ENCODE data around the gene SUMO2. TPM values are rescaled to one million over a fixed set of nuclear protein-coding genes. Genes with fewer than 3 reads are reported as not detected.

Gene SUMO2
- total and polyA plus RNA-seq, 2 of the 13 experiments (the other 11 are each of a cell fraction or from before 2014, with no cell fraction given), result 337 to 553 TPM

DNA sequence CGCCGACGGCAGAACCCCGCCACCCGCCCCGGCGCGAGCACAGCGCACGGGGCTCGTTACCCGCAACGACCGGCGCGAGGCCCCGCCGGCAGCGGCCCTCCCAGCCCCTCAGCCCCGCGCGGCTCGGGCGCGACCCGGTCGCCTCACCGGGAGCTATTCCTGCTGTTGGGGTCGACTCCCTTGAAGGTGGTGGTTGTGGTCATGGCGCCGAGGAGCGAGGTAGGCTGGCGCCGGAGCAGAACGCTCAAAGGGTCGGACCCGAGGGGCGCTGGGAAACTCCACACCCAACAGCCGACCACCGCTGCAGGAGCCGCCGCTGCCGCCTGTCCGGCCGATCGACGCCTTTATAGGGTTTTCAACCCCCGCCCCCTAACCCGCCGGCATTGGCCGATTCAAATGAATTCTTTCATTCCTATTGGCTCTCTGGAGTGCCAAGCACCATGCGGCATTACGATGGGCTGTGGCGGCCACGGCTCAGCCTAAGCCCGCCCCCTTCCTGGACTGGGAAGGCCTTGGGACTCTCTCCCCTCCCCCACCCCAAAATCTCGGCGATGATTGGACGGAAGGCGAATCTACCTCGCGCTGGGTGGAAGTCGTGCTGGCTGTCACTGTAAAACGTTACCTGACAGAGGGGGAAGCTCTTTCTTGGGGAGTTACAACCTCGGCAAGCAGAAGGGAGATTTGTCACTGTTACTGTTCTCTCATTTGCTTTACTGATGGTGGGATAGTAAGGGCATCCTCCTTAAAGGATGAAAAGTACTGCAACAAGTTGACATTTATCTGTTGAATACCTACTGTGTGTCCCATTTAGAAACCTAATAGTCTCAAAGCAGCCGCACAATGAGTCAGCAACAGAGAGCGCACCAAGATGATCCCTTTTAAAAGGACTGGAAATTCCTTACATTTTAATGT is 28.3 kb downstream of the SUMO2 start, which contains the start of gene JPT1 (continued):
- TF ChIP-seq HOXA3 (CRISPR knock-in tag; IDR thresholded peaks at IDR 0.05) (peak; percentile 85), HNRNPH1 (optimal IDR thresholded peaks at IDR 0.05; ENCODE audit: low read depth, low read length) (peak; percentile 59), SCMH1 (CRISPR knock-in tag; IDR thresholded peaks at IDR 0.05; ENCODE audit: borderline replicate concordance) (no peak), ZNF292 (CRISPR knock-in tag; IDR thresholded peaks at IDR 0.05; ENCODE audit: borderline replicate concordance, low read depth) (peak; percentile 80), SP5 (CRISPR knock-in tag; IDR thresholded peaks at IDR 0.05; ENCODE audit: borderline replicate concordance, low read depth) (peak; percentile 26; the same call in 1 of the 2 replicates), TCF12 (IDR thresholded peaks at IDR 0.05) (no peak), TCF12 (CRISPR knock-in tag; IDR thresholded peaks at IDR 0.05) (peak; percentile 73; the same call in 1 of the 2 replicates), ARHGAP35 (CRISPR knock-in tag; IDR thresholded peaks at IDR 0.05; ENCODE audit: borderline replicate concordance) (peak; percentile 31; the same call in 1 of the 2 replicates), AHR (CRISPR knock-in tag; IDR thresholded peaks at IDR 0.05) (peak; percentile 84), RFX1 (IDR thresholded peaks at IDR 0.05) (no peak), ZNF329 (CRISPR knock-in tag; IDR thresholded peaks at IDR 0.05; ENCODE audit: low read depth) (peak; percentile 90; the same call in 1 of the 2 replicates), RXRB (CRISPR knock-in tag; IDR thresholded peaks at IDR 0.05; ENCODE audit: borderline replicate concordance) (peak; percentile 77; the same call in 1 of the 2 replicates), PAF1 (CRISPR knock-in tag; IDR thresholded peaks at IDR 0.05) (no peak), RBFOX2 (IDR thresholded peaks at IDR 0.05; ENCODE audit: low read depth, low read length) (peak; percentile 99), NR3C1 (CRISPR knock-in tag; IDR thresholded peaks at IDR 0.05) (0 out of 2 replicates have a peak, but pooled peaks have one; percentile 53), GFI1 (CRISPR knock-in tag; IDR thresholded peaks at IDR 0.05; ENCODE audit: borderline replicate concordance) (peak; percentile 83), U2AF2 (IDR thresholded peaks at IDR 0.05; ENCODE audit: low read depth, low read length) (no peak), FOXJ3 (CRISPR knock-in tag; IDR thresholded peaks at IDR 0.05; ENCODE audit: borderline replicate concordance) (no peak; the same call in 1 of the 2 replicates), ZFP41 (CRISPR knock-in tag; IDR thresholded peaks at IDR 0.05; ENCODE audit: borderline replicate concordance) (no peak), TARDBP (CRISPR knock-in tag; IDR thresholded peaks at IDR 0.05) (peak; percentile 53), FOXK2 (IDR thresholded peaks at IDR 0.05) (peak; percentile 29; the same call in 1 of the 2 replicates), NFE2L2 (IDR thresholded peaks at IDR 0.05; ENCODE audit: low read length) (no peak), SUZ12 (IDR thresholded peaks at IDR 0.05; ENCODE audit: low read depth, low read length) (no peak), ZNF674 (CRISPR knock-in tag; IDR thresholded peaks at IDR 0.05; ENCODE audit: low read depth) (no peak), TEAD2 (CRISPR knock-in tag; IDR thresholded peaks at IDR 0.05) (0 out of 2 replicates have a peak, but pooled peaks have one; percentile 51)
- TF ChIP-seq, protein P1, sequence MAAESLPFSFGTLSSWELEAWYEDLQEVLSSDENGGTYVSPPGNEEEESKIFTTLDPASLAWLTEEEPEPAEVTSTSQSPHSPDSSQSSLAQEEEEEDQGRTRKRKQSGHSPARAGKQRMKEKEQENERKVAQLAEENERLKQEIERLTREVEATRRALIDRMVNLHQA (CRISPR knock-in tag; IDR thresholded peaks at IDR 0.05), result 0 out of 2 replicates have a peak, but pooled peaks have one; percentile 39
- TF ChIP-seq, protein P2, sequence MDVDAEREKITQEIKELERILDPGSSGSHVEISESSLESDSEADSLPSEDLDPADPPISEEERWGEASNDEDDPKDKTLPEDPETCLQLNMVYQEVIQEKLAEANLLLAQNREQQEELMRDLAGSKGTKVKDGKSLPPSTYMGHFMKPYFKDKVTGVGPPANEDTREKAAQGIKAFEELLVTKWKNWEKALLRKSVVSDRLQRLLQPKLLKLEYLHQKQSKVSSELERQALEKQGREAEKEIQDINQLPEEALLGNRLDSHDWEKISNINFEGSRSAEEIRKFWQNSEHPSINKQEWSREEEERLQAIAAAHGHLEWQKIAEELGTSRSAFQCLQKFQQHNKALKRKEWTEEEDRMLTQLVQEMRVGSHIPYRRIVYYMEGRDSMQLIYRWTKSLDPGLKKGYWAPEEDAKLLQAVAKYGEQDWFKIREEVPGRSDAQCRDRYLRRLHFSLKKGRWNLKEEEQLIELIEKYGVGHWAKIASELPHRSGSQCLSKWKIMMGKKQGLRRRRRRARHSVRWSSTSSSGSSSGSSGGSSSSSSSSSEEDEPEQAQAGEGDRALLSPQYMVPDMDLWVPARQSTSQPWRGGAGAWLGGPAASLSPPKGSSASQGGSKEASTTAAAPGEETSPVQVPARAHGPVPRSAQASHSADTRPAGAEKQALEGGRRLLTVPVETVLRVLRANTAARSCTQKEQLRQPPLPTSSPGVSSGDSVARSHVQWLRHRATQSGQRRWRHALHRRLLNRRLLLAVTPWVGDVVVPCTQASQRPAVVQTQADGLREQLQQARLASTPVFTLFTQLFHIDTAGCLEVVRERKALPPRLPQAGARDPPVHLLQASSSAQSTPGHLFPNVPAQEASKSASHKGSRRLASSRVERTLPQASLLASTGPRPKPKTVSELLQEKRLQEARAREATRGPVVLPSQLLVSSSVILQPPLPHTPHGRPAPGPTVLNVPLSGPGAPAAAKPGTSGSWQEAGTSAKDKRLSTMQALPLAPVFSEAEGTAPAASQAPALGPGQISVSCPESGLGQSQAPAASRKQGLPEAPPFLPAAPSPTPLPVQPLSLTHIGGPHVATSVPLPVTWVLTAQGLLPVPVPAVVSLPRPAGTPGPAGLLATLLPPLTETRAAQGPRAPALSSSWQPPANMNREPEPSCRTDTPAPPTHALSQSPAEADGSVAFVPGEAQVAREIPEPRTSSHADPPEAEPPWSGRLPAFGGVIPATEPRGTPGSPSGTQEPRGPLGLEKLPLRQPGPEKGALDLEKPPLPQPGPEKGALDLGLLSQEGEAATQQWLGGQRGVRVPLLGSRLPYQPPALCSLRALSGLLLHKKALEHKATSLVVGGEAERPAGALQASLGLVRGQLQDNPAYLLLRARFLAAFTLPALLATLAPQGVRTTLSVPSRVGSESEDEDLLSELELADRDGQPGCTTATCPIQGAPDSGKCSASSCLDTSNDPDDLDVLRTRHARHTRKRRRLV (CRISPR knock-in tag; IDR thresholded peaks at IDR 0.05), result peak; percentile 75; the same call in 1 of the 2 replicates

Data from HepG2 (cell line).